HG03439 (cell line): Measurements from ENCODE around the gene HYAL3.
A peak's percentile ranks its signal among the peaks of the same experiment; 100 is the strongest.
"Not testable (repeated sequence)": the region's sequence is repeated elsewhere in the genome, so short reads cannot be mapped to it uniquely, and the experiment has no call there.

Experiments
- ATAC-seq: cut with Tn5 transposase; IDR thresholded peaks from one replicate; pipeline ENCODE4 v1.9.1; 2021; ENCODE audit warnings: mild to moderate bottlenecking, moderate library complexity; ENCODE audit not compliant: unreplicated experiment

HYAL3 gene

DNA sequence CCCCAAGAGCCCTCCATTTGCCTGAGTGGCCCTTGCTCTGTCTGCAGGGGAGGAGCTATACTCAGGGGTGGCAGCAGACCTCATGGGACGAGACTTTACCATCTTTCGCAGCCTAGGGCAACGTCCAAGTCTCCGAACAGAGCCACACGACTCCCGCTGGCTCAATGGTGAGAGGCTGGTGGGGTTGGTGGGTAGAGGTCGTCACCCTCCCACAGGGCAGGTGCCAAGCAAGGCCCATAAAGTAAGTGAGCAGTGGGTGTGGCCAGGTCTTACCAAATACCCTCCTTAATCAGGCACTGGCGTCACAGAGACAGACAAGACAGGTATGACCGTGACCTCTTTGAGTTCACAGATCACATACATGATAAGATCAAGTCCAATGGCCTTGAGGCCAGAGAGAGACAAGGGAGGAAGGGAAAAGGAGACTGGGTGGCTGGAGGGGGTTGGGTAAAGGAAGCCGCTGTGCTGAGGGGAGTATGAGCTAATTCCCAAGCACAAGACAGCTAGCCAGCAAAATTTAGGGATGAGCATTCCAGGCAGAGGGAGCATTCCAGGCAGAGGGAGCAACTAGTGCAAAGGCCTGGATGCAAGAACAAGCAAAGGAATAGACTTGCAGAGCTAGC, 27.8 kb downstream of the HYAL3 start:
- no peak for ATAC-seq

DNA sequence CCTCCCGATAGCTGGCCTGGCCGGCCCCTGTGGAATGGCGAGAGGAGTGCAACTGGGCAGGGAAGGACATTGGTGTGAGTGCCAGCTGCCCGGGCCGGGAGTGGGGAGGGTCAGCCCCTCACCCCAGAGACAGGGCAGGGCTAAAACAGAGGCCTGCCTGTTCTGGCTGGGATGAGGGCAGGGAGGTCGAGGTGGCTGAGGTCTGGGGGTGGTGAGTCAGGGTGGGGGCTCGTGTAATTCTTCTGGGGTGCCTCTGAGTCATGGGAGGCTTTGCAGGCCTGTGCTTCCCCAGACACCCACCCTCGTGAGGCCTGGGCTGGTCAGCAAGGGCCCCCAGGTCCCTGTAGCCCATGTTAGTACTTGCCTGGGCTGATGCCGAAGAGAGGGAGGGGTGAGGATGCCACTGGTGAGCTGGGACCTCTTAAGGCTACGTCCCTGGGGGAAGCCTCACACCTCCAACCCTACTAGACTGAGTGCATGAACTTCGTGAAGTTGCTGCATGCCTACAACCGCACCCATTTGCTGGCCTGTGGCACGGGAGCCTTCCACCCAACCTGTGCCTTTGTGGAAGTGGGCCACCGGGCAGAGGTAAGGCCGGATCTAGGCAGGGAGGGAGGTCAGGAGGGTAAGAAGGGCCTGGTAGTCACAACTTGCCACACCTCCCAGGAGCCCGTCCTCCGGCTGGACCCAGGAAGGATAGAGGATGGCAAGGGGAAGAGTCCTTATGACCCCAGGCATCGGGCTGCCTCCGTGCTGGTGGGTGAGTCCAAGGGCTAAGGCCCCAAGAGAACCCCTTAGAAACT, 28.6 kb downstream of the HYAL3 start:
- ATAC-seq = no peak

DNA sequence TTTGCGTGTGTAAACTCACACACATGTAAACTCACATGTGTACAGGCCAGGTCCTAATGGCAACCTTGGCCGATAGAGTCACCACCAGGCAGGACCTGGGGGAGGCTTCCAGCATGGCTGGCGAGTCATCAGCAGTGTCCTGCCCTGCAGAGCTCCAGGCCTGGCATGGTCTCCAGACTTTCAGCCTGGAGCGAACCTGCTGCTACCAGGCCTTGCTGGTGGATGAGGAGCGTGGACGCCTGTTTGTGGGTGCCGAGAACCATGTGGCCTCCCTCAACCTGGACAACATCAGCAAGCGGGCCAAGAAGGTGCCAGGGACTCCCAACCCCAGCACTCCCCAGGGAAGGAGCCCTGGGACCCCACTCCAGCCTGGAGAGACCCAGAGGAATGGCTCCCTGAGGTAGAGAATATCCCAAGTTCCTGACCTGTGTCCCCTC, 29.2 kb downstream of the HYAL3 start:
- no peak for ATAC-seq

DNA sequence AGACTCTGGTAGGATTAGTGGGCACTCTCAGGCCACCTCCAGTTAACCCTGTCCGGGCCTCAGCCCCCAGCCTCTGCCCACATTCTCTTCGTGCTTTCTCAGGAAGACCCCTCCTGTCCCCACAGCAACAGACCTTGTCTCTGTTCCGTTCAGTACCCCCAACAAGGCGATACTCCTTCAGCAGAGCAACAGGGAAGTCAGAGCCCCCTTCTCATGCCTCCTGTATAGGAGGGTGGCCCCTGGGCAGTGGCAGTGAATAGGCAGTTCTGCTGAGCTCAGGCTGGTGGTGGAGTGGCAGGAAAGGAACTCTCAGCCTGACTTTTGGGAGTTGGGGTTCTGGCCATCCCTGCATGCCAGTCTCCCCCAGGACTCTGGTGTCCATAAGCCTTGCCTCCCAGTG, 29.7 kb downstream of the HYAL3 start:
- ATAC-seq = no peak

DNA sequence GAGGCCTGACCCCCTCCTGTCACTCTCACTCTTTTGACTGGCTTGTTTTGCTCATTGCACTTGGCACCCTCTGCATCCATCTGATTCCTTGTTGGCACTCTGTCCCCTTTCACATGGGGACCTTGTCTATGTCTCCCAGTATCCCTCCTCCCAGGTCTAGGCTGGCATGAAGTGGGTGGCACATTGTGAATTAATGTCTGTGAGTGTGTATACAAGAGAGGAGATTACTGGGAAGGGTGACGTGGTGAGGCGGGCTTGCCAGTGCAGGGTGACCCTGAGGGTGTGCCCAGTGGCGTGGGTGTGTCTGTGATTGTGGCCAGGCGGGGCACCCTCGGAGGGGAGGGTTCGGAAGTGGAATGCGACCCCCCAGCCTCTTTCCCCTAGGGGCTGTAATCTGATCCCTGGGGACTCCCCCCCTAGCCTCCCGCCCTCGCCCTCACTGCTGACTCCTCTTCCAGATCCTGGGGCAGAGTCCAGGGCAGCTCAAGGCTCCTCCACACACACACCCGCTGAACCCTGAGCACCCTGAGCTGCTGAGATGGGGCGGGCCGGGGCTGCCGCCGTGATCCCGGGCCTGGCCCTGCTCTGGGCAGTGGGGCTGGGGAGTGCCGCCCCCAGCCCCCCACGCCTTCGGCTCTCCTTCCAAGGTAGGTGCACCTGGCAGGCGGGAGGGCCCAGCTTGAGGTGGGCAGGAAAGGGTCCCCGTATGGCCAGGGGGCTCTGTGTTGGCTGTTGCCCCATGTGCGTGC, 30.3 kb downstream of the HYAL3 start, which contains the start of gene SEMA3B:
Gene SEMA3B, plus strand, starts transcription at position 445 of the 749 bp plus-strand sequence. Its CDS starts 94 bp downstream, at position 539.
- no peak for ATAC-seq

DNA sequence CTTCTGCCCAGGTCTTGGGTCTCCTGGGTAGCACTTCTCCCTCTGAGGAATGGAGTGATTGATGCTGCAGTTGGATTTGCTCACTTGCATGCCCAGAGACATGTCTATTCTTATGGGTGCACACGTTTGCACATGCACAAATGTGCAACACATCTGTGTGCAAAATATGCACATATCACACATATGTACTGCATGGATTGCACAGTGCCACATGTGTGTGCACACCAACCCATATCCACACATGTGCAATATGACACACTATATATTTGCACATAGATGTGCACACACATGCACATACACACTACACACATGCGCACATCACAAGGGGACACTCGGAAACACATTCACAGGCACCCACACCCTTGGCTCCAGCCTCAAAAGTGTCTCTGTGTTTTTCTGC, 30.9 kb downstream of the HYAL3 start:
- no peak for ATAC-seq

DNA sequence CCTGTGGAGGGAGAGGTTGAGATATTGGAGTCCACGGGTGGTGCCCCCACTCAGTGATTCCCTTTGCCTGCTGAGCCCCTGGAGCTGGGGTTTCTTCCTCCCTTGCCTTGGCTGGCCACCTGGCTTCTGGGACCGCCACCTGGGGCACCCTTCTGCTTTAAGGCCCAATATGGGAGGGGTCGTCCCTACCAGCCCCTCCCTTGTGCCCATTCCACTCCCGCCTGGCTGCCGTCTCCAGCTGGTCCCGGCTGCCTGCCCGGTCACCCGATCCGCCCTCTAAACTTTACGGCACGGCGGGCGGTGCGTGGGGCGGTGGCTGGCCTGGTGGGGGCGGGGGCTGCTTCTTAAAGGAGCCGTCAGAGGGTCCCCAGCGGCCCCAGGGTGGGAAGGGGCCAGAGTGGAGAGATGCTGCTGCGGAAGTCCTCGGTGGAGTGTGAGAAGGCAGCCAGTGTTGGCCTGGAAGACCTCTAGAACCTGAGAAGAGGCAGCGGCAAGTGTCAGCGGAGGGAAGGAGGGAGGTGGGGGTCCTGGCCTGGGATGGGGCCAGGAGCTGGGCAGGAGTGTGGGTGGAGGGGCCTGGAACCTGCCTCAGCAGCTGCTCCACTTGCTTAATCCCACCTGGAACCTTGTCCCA, 31.8 kb downstream of the HYAL3 start:
- ATAC-seq = no peak

DNA sequence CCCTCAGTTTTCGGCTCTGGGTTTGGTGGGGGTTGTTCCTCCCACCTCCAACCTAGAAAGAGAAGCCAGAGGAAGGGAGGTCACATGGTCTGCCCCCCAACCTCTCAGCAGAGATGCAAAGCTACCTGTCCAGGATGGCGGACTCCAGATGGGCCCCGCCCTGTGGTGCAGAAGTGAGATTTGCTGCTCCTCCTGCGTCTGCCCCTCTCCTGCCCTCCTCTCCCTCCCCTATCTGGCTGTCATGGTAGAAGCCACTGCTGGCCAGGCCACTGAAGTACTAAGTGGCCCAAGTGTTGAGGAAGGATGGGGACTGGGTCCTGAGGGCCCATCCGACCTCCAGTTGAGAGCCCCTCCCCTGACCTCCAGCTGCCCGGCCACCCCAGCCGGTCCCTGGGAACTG, 32.4 kb downstream of the HYAL3 start:
- no peak for ATAC-seq

DNA sequence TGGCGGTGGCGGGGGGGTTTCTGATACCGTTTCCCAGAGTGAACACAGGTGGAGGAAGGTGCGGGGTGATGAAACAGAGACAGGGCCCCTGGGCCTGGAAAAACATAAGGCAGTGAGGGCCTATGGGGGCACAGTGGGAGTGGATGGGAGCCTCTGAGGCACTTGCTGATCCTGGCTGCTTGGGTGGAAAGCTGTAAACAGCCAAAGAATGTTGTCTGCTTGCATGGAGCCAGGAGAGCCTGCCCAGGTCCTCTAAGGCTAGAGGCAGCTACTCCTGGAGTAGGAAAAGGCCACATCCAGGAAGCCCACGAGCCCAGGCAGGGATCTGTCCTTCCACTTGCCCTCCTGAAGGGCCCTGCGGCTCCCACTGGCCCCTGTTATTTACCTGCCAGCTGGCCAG, 33.2 kb downstream of the HYAL3 start:
- ATAC-seq = no peak

DNA sequence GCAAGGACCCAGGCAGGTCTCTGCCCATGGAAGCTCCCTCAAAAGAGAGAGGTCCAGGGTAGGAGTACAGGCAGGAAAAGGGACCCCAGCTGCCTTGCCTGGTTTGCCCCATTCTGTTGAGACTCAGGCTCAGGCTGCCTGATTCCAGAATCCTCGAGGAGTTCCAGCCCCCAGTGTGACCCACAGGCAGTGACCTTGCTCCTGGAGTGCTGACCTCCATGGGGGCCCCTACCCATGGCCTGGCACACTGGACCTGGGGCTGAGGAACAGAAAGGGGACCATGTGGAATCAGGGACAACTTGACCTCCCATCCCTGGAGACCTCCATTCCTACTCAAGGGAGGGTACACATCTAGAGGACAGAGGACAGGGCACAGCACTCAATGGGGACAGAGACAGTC, 33.6 kb downstream of the HYAL3 start:
- no peak for ATAC-seq

DNA sequence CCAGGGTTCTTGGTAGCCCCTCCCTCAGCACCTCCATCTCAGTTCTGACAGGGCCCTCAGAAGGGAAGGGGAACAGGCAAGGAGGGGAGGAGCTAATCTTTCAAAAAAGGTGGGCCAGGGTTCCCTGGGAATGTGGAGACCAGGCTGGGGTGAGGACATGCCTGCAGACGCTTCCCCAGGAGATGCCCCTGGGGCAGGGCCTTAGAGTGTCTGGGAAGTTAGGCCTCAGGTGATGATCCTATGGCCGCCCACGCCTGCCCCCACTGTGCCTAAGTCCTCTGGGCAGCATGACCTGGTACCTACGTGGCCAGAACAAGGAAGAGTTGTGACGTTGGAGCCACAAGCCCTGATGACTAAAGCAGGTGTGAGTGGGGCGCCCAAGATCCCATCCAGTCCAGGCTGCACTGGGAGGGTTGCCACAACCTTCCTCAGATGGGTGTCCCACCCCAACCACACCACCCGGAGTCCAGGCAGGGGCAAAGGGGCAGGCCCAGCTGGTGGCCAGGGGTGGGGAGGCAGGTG, 34.2 kb downstream of the HYAL3 start:
- ATAC-seq = no peak

DNA sequence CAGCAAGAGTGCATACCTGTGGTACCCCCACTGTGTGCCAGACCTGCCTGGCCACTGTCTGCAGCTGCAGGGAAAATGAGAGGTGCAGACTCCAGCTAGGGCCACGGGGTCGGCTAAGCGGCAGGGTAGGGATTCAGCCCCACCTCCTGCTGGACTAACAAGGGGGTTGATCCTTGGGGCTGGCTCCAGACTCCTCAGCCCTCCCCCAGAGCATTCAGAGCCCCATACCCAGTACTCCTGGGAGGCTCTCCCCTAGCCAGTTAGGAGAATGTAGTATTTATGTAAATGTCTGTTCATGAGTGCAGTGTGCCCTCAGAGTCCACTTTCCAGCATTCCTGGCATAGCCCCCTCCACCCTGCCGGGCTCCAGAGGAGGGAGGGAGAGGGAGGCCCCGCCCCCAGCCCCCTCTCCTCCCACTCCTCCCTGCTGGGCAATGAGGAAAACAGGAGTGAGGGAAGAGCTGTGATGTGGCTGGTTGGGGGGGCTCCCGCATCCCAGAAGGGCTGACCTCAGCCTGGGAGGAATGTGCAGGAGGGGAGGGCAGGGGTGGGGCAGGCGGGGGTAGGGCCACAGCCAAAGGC, 34.7 kb downstream of the HYAL3 start:
- ATAC-seq = no peak

DNA sequence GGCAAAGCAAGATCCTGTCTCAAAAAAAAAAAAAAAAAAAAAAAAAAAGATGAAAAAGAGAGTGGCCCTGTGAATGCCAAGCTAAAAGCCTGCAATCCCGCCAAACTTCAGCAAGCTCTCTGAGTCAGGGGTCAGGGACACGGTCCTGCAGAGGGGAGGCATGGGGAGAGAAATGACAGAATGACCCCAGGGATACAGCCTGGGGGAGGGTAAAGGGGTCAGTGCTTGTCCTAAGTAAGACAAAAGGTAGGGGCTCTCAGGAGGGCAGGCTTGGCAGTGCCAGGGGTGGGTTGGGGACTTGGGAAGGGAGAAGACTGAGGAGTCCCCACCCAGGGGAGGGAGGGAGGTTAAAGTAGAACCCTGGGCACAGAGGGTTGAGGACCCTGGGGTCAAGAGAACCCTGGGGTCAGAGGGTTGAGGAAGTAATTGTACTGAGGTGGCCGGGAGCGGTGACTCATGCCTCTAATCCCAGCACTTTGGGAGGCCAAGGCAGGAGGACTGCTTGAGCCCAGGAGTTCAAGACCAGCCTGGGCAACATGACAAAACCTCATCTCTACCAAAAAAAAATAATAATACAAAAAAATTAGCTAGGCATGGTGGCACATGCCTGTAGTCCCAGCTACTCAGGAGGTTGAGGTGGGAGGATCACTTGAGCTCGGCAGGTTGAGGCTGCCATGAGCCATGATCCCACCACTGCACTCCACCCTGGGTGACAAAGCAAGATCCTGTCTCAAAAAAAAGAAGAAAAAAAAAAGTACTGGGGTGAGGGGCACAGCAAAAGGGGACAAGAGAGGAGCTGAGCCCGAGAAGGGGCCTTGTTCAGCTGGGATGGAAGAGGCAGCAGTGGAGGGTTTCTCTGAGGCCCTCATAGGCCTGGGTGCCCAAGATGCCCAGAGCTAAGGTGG, 35.5 kb downstream of the HYAL3 start:
- ATAC-seq = no peak

DNA sequence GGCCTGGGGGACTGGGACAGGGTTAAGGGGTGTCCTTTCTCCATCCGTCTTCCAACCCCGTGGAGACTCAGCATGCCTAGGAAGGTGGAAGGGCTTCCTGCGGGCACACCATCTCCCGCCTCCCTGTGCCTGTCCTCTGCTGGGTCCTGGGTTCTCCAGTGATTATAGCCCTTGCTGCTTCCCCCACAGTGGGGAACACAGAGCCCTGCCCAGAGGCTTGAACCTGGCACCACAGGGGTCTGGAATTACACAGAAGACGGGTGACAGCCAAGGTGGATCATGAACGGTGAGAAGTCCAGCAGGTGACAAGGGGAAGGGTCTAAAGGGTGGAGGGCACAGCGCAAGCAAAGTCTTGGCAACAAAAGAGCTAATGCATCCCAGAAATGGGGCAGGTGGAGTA, 36.4 kb downstream of the HYAL3 start:
- ATAC-seq = no peak

DNA sequence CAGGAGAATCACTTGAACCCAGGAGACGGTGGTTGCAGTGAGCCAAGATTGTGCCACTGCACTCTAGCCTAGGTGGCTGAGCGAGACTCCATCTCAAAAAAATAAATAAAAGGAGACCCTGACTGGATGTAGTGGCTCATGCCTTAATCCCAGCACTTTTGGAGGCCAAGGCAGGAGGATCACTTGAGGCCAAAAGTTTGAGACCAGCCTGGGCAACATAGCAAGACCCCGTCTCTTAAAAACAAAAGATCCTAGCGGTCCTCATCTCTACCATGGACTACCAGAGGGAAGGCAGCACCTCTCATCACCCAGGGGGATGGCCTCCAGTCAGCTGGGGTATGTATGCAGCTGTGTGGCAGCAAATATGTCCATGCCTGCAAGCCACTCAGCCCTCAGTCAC, 37.0 kb downstream of the HYAL3 start:
- ATAC-seq = not testable (repeated sequence)

DNA sequence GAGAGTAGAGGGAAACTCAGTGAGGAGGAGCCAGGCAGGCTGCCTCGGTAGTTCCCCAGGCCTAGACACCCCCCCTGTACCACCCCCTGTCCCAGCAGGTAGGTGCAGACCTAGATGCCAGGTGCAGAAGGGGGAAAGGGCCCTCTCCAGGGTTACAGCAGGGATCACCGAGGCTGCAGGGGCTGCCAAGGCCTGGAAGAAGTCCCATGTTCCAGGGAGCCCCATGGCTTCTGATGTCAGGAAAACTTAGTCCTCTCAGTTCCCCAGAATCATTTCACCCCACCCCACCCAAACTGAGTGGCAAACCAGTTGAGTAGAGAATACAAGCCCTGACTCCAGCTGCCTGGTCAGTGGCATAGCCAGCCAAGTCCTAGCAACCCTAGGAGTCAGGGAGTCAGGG, 37.7 kb downstream of the HYAL3 start:
- no peak for ATAC-seq

DNA sequence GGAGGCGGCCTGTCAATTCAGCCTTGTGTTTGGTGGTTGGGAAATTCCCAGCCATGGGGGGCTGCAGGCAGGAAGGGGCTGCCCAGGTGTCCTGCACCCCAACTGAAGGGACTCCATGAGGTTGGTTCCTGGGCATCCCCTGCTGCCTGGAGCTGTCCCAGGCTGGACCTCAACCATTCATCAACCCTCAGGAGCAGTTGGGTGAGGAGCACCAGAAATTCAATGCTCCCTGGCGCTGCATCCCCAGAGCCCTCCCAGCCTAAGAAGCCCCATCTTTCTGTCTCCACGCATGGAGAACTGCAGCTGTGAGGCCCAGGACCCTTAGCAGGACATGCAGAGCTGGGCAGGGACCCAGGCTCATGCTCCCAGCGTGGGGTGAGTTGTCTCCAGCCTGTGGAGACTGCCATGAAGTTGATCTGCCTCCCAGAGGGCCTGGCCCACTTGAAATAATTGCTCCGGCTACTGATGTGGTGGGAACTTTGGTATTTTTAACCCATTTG, 38.2 kb downstream of the HYAL3 start:
- ATAC-seq = no peak

DNA sequence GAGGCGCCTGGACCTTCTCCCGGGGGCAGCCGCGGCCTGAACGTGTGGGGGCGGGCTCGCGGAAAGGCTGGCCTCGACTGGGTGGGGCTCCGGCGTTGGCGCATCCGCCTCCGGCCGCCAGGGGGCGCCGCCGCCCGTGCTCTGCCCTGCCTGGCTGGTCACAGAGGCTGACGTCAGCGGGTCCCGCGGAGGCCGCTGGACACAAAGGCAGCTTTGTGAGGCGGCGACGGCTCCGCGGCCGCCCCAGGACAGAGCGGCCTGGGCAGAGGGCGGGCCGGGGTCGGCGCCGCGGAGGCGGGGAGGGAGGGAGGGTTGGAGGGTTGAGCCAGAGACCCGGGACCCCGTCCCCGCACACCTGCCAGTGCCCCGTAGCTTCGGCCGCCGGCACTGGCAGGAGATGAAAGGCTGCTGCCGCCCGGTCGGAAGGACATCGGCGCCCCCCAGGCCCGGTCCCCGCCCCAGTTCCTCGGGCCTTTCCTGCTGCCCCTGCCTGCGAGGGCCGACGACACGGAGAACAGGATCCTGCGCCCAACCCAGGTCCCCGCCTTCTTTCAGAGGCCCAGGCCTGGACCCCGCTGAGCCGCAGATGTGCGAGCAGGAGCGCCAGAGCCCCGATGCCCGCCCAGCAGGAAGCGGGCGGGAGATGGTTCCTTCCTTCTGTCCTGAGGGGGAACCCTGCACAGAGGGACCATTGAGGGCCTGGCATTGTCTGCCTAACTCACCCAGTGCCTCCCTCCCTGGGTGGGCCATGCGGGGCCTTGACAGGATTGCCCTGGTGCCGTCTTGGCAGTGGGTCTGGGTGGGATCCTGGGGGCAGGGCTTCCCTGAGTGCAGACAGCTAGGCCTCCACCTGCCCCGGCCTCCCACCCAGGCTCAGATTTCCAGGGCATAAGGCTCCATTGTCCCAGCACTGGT, 38.9 kb downstream of the HYAL3 start:
- peak; percentile 78 for ATAC-seq
